ENCODE results near the gene ADAP2. TPM values are rescaled to one million over a fixed set of nuclear protein-coding genes. Genes with fewer than 3 reads are reported as not detected.

The ADAP2 gene
- total and polyA plus RNA-seq, 2 of the 8 experiments (the other 6 are each of a cell fraction or from before 2014, with no cell fraction given), result 0.76 to 1.1 TPM

DNA sequence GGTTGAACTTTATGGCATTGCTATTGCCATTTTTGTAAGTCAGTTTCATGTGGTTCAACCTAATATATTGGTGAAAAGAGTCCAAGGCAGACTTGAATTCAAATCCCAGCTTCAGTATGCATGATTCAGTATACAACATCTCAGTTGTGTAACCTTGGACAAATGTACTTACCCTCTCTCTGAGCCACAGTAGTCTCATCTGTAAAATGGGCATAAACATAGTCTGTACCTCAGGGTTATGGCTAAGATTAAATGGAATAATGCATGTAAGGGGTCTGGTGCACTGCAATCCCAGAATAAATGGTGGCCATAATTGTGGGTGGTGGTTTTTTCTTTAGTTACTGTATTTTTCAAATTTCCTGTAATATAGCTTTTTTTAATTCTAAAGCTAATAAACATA is 4.7 kb upstream of the ADAP2 start (continued):
- no peak for TF ChIP-seq SRF (IDR thresholded peaks at IDR 0.05; ENCODE audit: low read depth, low read length)
- no peak for TF ChIP-seq NANOG (IDR thresholded peaks at IDR 0.05; ENCODE audit: insufficient read depth, low read depth, low read length, poor library complexity, severe bottlenecking)

All from H1 (cell line).